IMR-90 (cell line): ENCODE results near the gene CBY1. TPM values are rescaled to one million over a fixed set of nuclear protein-coding genes. Genes with fewer than 3 reads are reported as not detected.

ENCODE experiments used
- ATAC-seq: fragments of 200-7000 bp; cut with Tn5 transposase; 2 replicates; pipeline ENCODE4 v1.9.1; 2020; ENCODE audit warnings: low read depth, mild to moderate bottlenecking, moderate library complexity
- BruUV-seq: library from RNA; stranded (reverse); fragments of 400-500 nt; replicated peaks from 2 replicates; lab custom pipeline; 2021; lab: Mats Ljungman, UMichigan
- CTCF ChIA-PET: fragments of 300-600 bp; formaldehyde crosslinking; extraction: SDS; loops from one replicate; lab custom pipeline; 2021; ENCODE audit warnings: antibody characterized with exemption; lab: Yijun Ruan, JAX
- POLR2A ChIA-PET: fragments of 300-600 bp; sonication (Branson Sonifier 250); formaldehyde crosslinking; loops from one replicate; lab custom pipeline; 2022; ENCODE audit warnings: antibody characterized with exemption; ENCODE audit not compliant: unreplicated experiment; lab: Charles Lee
- DNase-seq: peaks from one replicate; pipeline ENCODE4 v3.0.0; 2013
- H2AFZ ChIP-seq: replicated peaks from 2 replicates; pipeline ENCODE3; 2013; ENCODE audit warnings: low read length, mild to moderate bottlenecking; ENCODE audit not compliant: poor library complexity
- H2AK5ac ChIP-seq: 2 replicates; pipeline ENCODE4 v1.6.1; 2013; ENCODE audit warnings: low read depth, low read length, inconsistent platforms
- H2AK9ac ChIP-seq: replicated peaks from 2 replicates; pipeline ENCODE3; 2013; ENCODE audit warnings: mild to moderate bottlenecking, low read depth, low read length, moderate library complexity; ENCODE audit not compliant: poor library complexity
- H2BK120ac ChIP-seq: 2 replicates; pipeline ENCODE4 v1.6.1; 2013; ENCODE audit warnings: low read depth, low read length, inconsistent platforms
- H2BK15ac ChIP-seq: 3 replicates; pipeline ENCODE4 v1.6.1; 2013; ENCODE audit warnings: low read depth, low read length, inconsistent platforms
- H2BK20ac ChIP-seq: 2 replicates; pipeline ENCODE4 v1.6.1; 2013; ENCODE audit warnings: low read depth, mild to moderate bottlenecking, inconsistent platforms, low read length, moderate library complexity
- H2BK5ac ChIP-seq: 2 replicates; pipeline ENCODE4 v1.6.1; 2013; ENCODE audit warnings: mild to moderate bottlenecking, low read depth, low read length, inconsistent platforms; ENCODE audit not compliant: poor library complexity, severe bottlenecking
- H3K14ac ChIP-seq: replicated peaks from 2 replicates; pipeline ENCODE4 v1.6.1; 2013; ENCODE audit warnings: low read depth, low read length, inconsistent platforms
- H3K18ac ChIP-seq: 2 replicates; pipeline ENCODE4 v1.6.1; 2013; ENCODE audit warnings: low read depth, low read length, control low read depth
- H3K23ac ChIP-seq: 2 replicates; pipeline ENCODE4 v1.6.1; 2013; ENCODE audit warnings: low read depth, low read length, inconsistent platforms
- H3K27ac ChIP-seq: 2 replicates; pipeline ENCODE4 v1.5.1; 2013; ENCODE audit warnings: mild to moderate bottlenecking, control low read depth, low read length; ENCODE audit not compliant: insufficient read depth
- H3K27me3 ChIP-seq: 2 replicates; pipeline ENCODE4 v1.6.1; 2013; ENCODE audit warnings: low read length; ENCODE audit not compliant: control insufficient read depth, insufficient read depth
- H3K36me3 ChIP-seq: 2 replicates; pipeline ENCODE4 v1.6.1; 2013; ENCODE audit warnings: low read length, mixed read lengths; ENCODE audit not compliant: control insufficient read depth, insufficient read depth
- H3K4ac ChIP-seq: 2 replicates; pipeline ENCODE4 v1.6.1; 2013; ENCODE audit warnings: low read depth, low read length, inconsistent platforms
- H3K4me1 ChIP-seq: 2 replicates; pipeline ENCODE4 v1.6.1; 2013; ENCODE audit warnings: low read length, mixed read lengths; ENCODE audit not compliant: control insufficient read depth, insufficient read depth
- H3K4me2 ChIP-seq: 2 replicates; pipeline ENCODE4 v1.6.1; 2013; ENCODE audit warnings: low read depth, mild to moderate bottlenecking, control low read depth, low read length, moderate library complexity
- H3K4me3 ChIP-seq: 2 replicates; pipeline ENCODE4 v1.5.1; 2013; ENCODE audit warnings: low read depth, mild to moderate bottlenecking, control low read depth, low read length, moderate library complexity; ENCODE audit not compliant: insufficient read depth
- H3K56ac ChIP-seq: 2 replicates; pipeline ENCODE4 v1.6.1; 2013; ENCODE audit warnings: low read length, inconsistent platforms; ENCODE audit not compliant: insufficient read depth; ENCODE audit errors: extremely low read depth
- H3K79me1 ChIP-seq, 2 experiments: 2 replicates each; pipeline ENCODE4 v1.6.1; 2013; ENCODE audit warnings: low read length in 2 of 2, inconsistent platforms in 1 of 2, low read depth in 1 of 2
- H3K9ac ChIP-seq: 2 replicates; pipeline ENCODE4 v1.6.1; 2013; ENCODE audit warnings: low read depth, low read length, control low read depth
- H3K9me1 ChIP-seq: 2 replicates; pipeline ENCODE4 v1.6.1; 2013; ENCODE audit warnings: low read length, inconsistent platforms; ENCODE audit not compliant: insufficient read depth
- H3K9me3 ChIP-seq: 2 replicates; pipeline ENCODE4 v1.6.1; 2013; ENCODE audit warnings: low read length; ENCODE audit not compliant: control insufficient read depth, insufficient read depth
- H4K20me1 ChIP-seq: 2 replicates; pipeline ENCODE4 v1.6.1; 2013; ENCODE audit warnings: low read length, inconsistent platforms; ENCODE audit not compliant: insufficient read depth
- H4K5ac ChIP-seq: 2 replicates; pipeline ENCODE4 v1.6.1; 2013; ENCODE audit warnings: mild to moderate bottlenecking, low read depth, low read length, control low read depth
- H4K8ac ChIP-seq, 2 experiments: 2 replicates each; pipeline ENCODE4 v1.6.1; 2013; ENCODE audit warnings: low read depth in 2 of 2, low read length in 2 of 2, control low read depth in 1 of 2, inconsistent platforms in 1 of 2
- H4K91ac ChIP-seq: 2 replicates; pipeline ENCODE4 v1.6.1; 2013; ENCODE audit warnings: low read depth, low read length, inconsistent platforms; ENCODE audit not compliant: insufficient read depth
- MAFK ChIP-seq: IDR thresholded peaks from 2 replicates; pipeline ENCODE4 v1.6.1; 2012; ENCODE audit warnings: low read depth, low read length, improper control_type of control experiment
- WGBS, 2 experiments: methylation state at CpG; one replicate each; pipeline versions ENCODE4 v1.1.5 to v1.1.7; 2013; ENCODE audit warnings: missing lambda C conversion rate in 2 of 2; ENCODE audit not compliant: insufficient read length in 1 of 2; ENCODE audit errors: extremely low coverage in 2 of 2; 5-methylcytosine and 5-hydroxymethylcytosine counted together
- dilution Hi-C: fragments of 300-500 bp; cut with HindIII; formaldehyde crosslinking; loops from one replicate; pipeline ENCODE4 v1.14.3; 2018; ENCODE audit warnings: low sequenced_read_pairs; ENCODE audit not compliant: unreplicated experiment
- in situ Hi-C: fragments of 300-500 bp; cut with MboI; formaldehyde crosslinking; loops from 3 replicates; pipeline ENCODE4 v1.14.3; 2019; ENCODE audit warnings: low sequenced_read_pairs, inconsistent platforms, mixed read lengths
- intact Hi-C: fragments of 100-400 bp; cut with micrococcal nuclease; formaldehyde crosslinking; loops from 2 replicates; pipeline ENCODE4 v1.10.0; 2022
- polyA plus RNA-seq, 3 experiments: library from polyadenylated mRNA; depleted of rRNA; stranded (reverse); fragments of >200 nt; gene quantifications; 2 replicates each; pipeline ENCODE4 v1.2.3, GENCODE V29; 2012; ENCODE audit warnings: low replicate concordance in 1 of 3
- total RNA-seq: library from RNA; depleted of rRNA; stranded (reverse); fragments of >200 nt; gene quantifications from 2 replicates; pipeline ENCODE4 v1.2.3, GENCODE V29; 2012

CBY1 gene
- total and polyA plus RNA-seq, 2 of the 4 experiments (the other 2 are of a cell fraction): 13.8 to 30.0 TPM

DNA sequence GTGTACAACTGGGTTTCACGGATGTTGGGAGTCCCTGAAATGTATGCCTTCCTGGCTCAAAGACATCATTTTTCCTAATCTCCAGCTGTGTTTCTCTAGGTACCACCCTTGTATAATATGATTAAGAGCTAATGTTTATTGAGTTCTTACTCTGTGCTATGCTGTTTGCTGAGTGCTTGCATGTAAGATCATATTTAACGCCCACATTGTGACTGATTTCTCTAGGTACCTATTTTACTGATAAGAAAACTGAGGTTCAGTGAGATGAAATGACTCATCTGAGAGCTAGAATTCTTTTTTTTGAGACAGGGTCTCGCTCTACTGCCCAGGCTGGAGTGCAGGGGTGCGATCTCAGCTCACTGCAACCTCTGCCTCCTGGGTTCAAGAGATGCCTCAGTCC lies 42.9 kb upstream of the CBY1 start:
- Histone ChIP-seq H2AFZ (no peak overlapping the region), H3K9ac (no peak overlapping the region), H4K91ac (no peak overlapping the region), H3K9me1 (0 out of 2 replicates have a peak, but pooled peaks cover 3% of the 10 kb centered on the region), H4K20me1 (no peaks in the 10 kb centered on the region), H3K79me1 (no peaks in the 10 kb centered on the region), H3K4me3 (no peak overlapping the region), H3K4me1 (peaks cover 2% of the 10 kb centered on the region; the same call in 1 of the 2 replicates), H2AK5ac (no peak overlapping the region), H2AK9ac (no peak overlapping the region), H3K27me3 (no peaks in the 10 kb centered on the region), H3K23ac (no peak overlapping the region), H3K14ac (no peak overlapping the region), H4K5ac (no peak overlapping the region), H3K27ac (no peak overlapping the region), H3K36me3 (no peaks in the 10 kb centered on the region; the same call in 1 of the 2 replicates), H3K4me2 (no peak overlapping the region), H2BK15ac (no peak overlapping the region), H3K4ac (no peak overlapping the region), H3K9me3 (no peaks in the 10 kb centered on the region), H4K8ac (no peak overlapping the region), H3K56ac (no peak overlapping the region), H2BK20ac (no peak overlapping the region), H2BK5ac (no peak overlapping the region), H2BK120ac (no peak overlapping the region), H3K18ac (no peak overlapping the region)
- ChIA-PET CTCF (interaction anchor here (0.6 kb wide), 1 partner anchor 150 kb away, joined by 4 read pairs; no protein-coding TSS in a partner anchor), POLR2A (no interaction called here)
- no TSS peak for BruUV-seq
- intact Hi-C loops: no loop called here
- no peak for ATAC-seq
- WGBS, 2 experiments: no CpG with 5 or more reads among the region's 4 CpGs
- no peak for TF ChIP-seq MAFK
- no peak for DNase-seq
- dilution Hi-C loops: no loop called here
- in situ Hi-C loops: no loop called here
